Neural cell (in vitro differentiated cells): ENCODE data around the gene IGSF9B. TPM values are rescaled to one million over a fixed set of nuclear protein-coding genes. Genes with fewer than 3 reads are reported as not detected.
A peak's percentile ranks its signal among the peaks of the same experiment; 100 is the strongest.

Source experiments
- H2AFZ ChIP-seq: fragments of 200-600, 300-800 bp; sonication (generic), shearing (Covaris generic); 2 replicates; pipeline ENCODE4 v1.6.0; 2014; ENCODE audit warnings: low read depth, mild to moderate bottlenecking, antibody characterized with exemption, low read length, moderate library complexity
- H3F3A ChIP-seq: fragments of 200-600 bp; shearing (Covaris generic); 2 replicates; pipeline ENCODE4 v1.6.1; 2016; ENCODE audit warnings: mild to moderate bottlenecking, moderate library complexity, mixed read lengths, antibody characterized with exemption, low read length; ENCODE audit not compliant: insufficient read depth, poor library complexity, severe bottlenecking
- H3K27ac ChIP-seq: fragments of 200-600, 300-800 bp; sonication (generic), shearing (Covaris generic); 2 replicates; pipeline ENCODE4 v1.5.1; 2014; ENCODE audit warnings: mild to moderate bottlenecking, low read length, moderate library complexity
- H3K27me3 ChIP-seq: fragments of 300-800, 200-600 bp; sonication (generic), shearing (Covaris generic); 2 replicates; pipeline ENCODE4 v1.6.0; 2014; ENCODE audit warnings: mild to moderate bottlenecking, low read depth, low read length, moderate library complexity; ENCODE audit not compliant: insufficient read depth
- H3K36me3 ChIP-seq: fragments of 300-800, 200-600 bp; sonication (generic), shearing (Covaris generic); 2 replicates; pipeline ENCODE4 v1.5.1; 2014; ENCODE audit warnings: mild to moderate bottlenecking, antibody characterized with exemption, low read length, moderate library complexity; ENCODE audit not compliant: insufficient read depth
- H3K4me2 ChIP-seq: fragments of 300-800, 200-600 bp; sonication (generic), shearing (Covaris generic); 2 replicates; pipeline ENCODE4 v1.6.0; 2014; ENCODE audit warnings: mild to moderate bottlenecking, low read length
- H3K4me3 ChIP-seq: fragments of 300-800, 200-600 bp; sonication (generic), shearing (Covaris generic); 2 replicates; pipeline ENCODE4 v1.5.1; 2014; ENCODE audit warnings: mild to moderate bottlenecking, low read length, moderate library complexity
- H3K79me2 ChIP-seq: fragments of 200-600 bp; shearing (Covaris generic); replicated peaks from 2 replicates; pipeline ENCODE4 v1.6.0; 2014; ENCODE audit warnings: mild to moderate bottlenecking, low read length, moderate library complexity; ENCODE audit not compliant: insufficient read depth
- H3K9ac ChIP-seq: fragments of 300-800, 200-600 bp; sonication (generic), shearing (Covaris generic); 2 replicates; pipeline ENCODE4 v1.6.1; 2016; ENCODE audit warnings: mild to moderate bottlenecking, low read length, mixed read lengths
- H3K9me2 ChIP-seq: fragments of 200-600 bp; shearing (Covaris generic); 2 replicates; pipeline ENCODE4 v1.6.1; 2016; ENCODE audit warnings: mild to moderate bottlenecking, low read length, mixed read lengths; ENCODE audit not compliant: insufficient read depth
- H3K9me3 ChIP-seq: fragments of 200-600, 300-800 bp; sonication (generic), shearing (Covaris generic); 2 replicates; pipeline ENCODE4 v1.6.1; 2016; ENCODE audit warnings: mild to moderate bottlenecking, mixed run types, low read length, moderate library complexity, mixed read lengths
- H4K20me1 ChIP-seq: fragments of 200-600 bp; shearing (Covaris generic); 2 replicates; pipeline ENCODE4 v1.6.1; 2016; ENCODE audit warnings: mild to moderate bottlenecking, mixed run types; ENCODE audit not compliant: insufficient read depth
- EP300 ChIP-seq: fragments of 450-650 bp; conservative IDR thresholded peaks from 2 replicates; pipeline ENCODE4 v1.6.1; 2014; ENCODE audit warnings: antibody characterized with exemption, mild to moderate bottlenecking, moderate library complexity; ENCODE audit not compliant: poor library complexity, severe bottlenecking
- EZH2 ChIP-seq: fragments of 200-600, 300-800 bp; shearing (Covaris generic), sonication (generic); IDR thresholded peaks from 2 replicates; pipeline ENCODE4 v1.6.1; 2014; ENCODE audit warnings: antibody characterized with exemption, low read length, borderline replicate concordance, mild to moderate bottlenecking; ENCODE audit not compliant: insufficient read depth, poor library complexity, severe bottlenecking
- MXI1 ChIP-seq: fragments of 450-650 bp; conservative IDR thresholded peaks from 2 replicates; pipeline ENCODE4 v1.6.1; 2014; ENCODE audit warnings: antibody characterized with exemption, mild to moderate bottlenecking; ENCODE audit not compliant: poor library complexity, severe bottlenecking
- POLR2AphosphoS5 ChIP-seq: IDR thresholded peaks from 2 replicates; pipeline ENCODE4 v1.6.1; 2012
- RAD21 ChIP-seq: fragments of 450-650 bp; conservative IDR thresholded peaks from 2 replicates; pipeline ENCODE4 v1.6.1; 2014; ENCODE audit warnings: antibody characterized with exemption, mild to moderate bottlenecking, moderate library complexity
- SMC3 ChIP-seq: fragments of 450-650 bp; conservative IDR thresholded peaks from 2 replicates; pipeline ENCODE4 v1.6.1; 2014; ENCODE audit warnings: antibody characterized with exemption, mild to moderate bottlenecking, moderate library complexity; ENCODE audit not compliant: poor library complexity
- TAF1 ChIP-seq: IDR thresholded peaks from 2 replicates; pipeline ENCODE4 v1.6.1; 2012; ENCODE audit warnings: low read depth
- polyA minus RNA-seq: library from RNA; depleted of rRNA, polyadenylated mRNA; stranded (reverse); fragments of >200 nt; gene quantifications from 2 replicates; pipeline ENCODE4 v1.2.3, GENCODE V29; 2014
- polyA plus RNA-seq: library from polyadenylated mRNA; depleted of rRNA; stranded (reverse); fragments of >200 nt; gene quantifications from 2 replicates; pipeline ENCODE4 v1.2.3, GENCODE V29; 2014
- TF ChIP-seq, protein P1 (sequence below): fragments of 450-650 bp; IDR thresholded peaks from 2 replicates; pipeline ENCODE4 v1.5.1; 2014; ENCODE audit warnings: antibody characterized with exemption, mild to moderate bottlenecking, moderate library complexity; ENCODE audit not compliant: poor library complexity, severe bottlenecking
- TF ChIP-seq, protein P2 (sequence below): IDR thresholded peaks from 2 replicates; pipeline ENCODE4 v1.6.1; 2012; ENCODE audit warnings: borderline replicate concordance

IGSF9B gene, protein sequence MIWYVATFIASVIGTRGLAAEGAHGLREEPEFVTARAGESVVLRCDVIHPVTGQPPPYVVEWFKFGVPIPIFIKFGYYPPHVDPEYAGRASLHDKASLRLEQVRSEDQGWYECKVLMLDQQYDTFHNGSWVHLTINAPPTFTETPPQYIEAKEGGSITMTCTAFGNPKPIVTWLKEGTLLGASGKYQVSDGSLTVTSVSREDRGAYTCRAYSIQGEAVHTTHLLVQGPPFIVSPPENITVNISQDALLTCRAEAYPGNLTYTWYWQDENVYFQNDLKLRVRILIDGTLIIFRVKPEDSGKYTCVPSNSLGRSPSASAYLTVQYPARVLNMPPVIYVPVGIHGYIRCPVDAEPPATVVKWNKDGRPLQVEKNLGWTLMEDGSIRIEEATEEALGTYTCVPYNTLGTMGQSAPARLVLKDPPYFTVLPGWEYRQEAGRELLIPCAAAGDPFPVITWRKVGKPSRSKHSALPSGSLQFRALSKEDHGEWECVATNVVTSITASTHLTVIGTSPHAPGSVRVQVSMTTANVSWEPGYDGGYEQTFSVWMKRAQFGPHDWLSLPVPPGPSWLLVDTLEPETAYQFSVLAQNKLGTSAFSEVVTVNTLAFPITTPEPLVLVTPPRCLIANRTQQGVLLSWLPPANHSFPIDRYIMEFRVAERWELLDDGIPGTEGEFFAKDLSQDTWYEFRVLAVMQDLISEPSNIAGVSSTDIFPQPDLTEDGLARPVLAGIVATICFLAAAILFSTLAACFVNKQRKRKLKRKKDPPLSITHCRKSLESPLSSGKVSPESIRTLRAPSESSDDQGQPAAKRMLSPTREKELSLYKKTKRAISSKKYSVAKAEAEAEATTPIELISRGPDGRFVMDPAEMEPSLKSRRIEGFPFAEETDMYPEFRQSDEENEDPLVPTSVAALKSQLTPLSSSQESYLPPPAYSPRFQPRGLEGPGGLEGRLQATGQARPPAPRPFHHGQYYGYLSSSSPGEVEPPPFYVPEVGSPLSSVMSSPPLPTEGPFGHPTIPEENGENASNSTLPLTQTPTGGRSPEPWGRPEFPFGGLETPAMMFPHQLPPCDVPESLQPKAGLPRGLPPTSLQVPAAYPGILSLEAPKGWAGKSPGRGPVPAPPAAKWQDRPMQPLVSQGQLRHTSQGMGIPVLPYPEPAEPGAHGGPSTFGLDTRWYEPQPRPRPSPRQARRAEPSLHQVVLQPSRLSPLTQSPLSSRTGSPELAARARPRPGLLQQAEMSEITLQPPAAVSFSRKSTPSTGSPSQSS (N-terminal part only)
- polyA plus RNA-seq: 2.3 and 4.8 TPM in 2 replicates
- polyA minus RNA-seq: 28.5 and 37.7 TPM in 2 replicates

- Histone ChIP-seq H3K27me3 (peaks cover 20% of the 10 kb centered on the region), H3K4me2 (peak within 1 kb of the TSS; percentile 25), H3F3A (no peaks in the 10 kb centered on the region), H3K4me3 (peak within 1 kb of the TSS; percentile 92), H3K9me2 (no peaks in the 10 kb centered on the region), H3K27ac (peak within 1 kb of the TSS; percentile 83), H3K36me3 (no peaks in the 10 kb centered on the region), H2AFZ (peak within 1 kb of the TSS; percentile 69), H3K9ac (peak within 1 kb of the TSS; percentile 93), H3K79me2 (peaks cover 23% of the 10 kb centered on the region), H3K9me3 (no peaks in the 10 kb centered on the region), H4K20me1 (no peaks in the 10 kb centered on the region)
- TF ChIP-seq POLR2AphosphoS5: peak; percentile 90
- peak; percentile 29 for TF ChIP-seq SMC3
- TF ChIP-seq, protein P1, sequence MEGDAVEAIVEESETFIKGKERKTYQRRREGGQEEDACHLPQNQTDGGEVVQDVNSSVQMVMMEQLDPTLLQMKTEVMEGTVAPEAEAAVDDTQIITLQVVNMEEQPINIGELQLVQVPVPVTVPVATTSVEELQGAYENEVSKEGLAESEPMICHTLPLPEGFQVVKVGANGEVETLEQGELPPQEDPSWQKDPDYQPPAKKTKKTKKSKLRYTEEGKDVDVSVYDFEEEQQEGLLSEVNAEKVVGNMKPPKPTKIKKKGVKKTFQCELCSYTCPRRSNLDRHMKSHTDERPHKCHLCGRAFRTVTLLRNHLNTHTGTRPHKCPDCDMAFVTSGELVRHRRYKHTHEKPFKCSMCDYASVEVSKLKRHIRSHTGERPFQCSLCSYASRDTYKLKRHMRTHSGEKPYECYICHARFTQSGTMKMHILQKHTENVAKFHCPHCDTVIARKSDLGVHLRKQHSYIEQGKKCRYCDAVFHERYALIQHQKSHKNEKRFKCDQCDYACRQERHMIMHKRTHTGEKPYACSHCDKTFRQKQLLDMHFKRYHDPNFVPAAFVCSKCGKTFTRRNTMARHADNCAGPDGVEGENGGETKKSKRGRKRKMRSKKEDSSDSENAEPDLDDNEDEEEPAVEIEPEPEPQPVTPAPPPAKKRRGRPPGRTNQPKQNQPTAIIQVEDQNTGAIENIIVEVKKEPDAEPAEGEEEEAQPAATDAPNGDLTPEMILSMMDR: peak; percentile 51
- peak; percentile 79 for TF ChIP-seq MXI1
- TF ChIP-seq EZH2: no peak
- peak; percentile 45 for TF ChIP-seq RAD21
- TF ChIP-seq, protein P2, sequence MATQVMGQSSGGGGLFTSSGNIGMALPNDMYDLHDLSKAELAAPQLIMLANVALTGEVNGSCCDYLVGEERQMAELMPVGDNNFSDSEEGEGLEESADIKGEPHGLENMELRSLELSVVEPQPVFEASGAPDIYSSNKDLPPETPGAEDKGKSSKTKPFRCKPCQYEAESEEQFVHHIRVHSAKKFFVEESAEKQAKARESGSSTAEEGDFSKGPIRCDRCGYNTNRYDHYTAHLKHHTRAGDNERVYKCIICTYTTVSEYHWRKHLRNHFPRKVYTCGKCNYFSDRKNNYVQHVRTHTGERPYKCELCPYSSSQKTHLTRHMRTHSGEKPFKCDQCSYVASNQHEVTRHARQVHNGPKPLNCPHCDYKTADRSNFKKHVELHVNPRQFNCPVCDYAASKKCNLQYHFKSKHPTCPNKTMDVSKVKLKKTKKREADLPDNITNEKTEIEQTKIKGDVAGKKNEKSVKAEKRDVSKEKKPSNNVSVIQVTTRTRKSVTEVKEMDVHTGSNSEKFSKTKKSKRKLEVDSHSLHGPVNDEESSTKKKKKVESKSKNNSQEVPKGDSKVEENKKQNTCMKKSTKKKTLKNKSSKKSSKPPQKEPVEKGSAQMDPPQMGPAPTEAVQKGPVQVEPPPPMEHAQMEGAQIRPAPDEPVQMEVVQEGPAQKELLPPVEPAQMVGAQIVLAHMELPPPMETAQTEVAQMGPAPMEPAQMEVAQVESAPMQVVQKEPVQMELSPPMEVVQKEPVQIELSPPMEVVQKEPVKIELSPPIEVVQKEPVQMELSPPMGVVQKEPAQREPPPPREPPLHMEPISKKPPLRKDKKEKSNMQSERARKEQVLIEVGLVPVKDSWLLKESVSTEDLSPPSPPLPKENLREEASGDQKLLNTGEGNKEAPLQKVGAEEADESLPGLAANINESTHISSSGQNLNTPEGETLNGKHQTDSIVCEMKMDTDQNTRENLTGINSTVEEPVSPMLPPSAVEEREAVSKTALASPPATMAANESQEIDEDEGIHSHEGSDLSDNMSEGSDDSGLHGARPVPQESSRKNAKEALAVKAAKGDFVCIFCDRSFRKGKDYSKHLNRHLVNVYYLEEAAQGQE: peak; percentile 54
- TF ChIP-seq EP300: peak; percentile 44
- TF ChIP-seq TAF1: peak; percentile 42
Measured at GRCh38 chr11:133956650-133957633, at the start of gene IGSF9B. Gene IGSF9B, minus strand, starts transcription at chr11:133956968. Its CDS starts 214 bp downstream, at chr11:133956754.
